ENCODE measurements around the gene SGCB. TPM values are rescaled to one million over a fixed set of nuclear protein-coding genes. Genes with fewer than 3 reads are reported as not detected.
A peak's percentile ranks its signal among the peaks of the same experiment; 100 is the strongest.

SGCB gene
- total and polyA plus RNA-seq, 3 experiments from 2014 or later, result 4.9 to 16.9 (median 15.3) TPM

- ChIA-PET CTCF (no interaction called here), POLR2A (no interaction called here)
- H3K36me3 Mint-ChIP-seq, result peaks cover 0 to 2% (median 0%) of the 10 kb centered on the region in 3 donors
- DNase-seq, result no peak
- H3K4me3 ChIP-seq (ENCODE audit: low read length), result no peak overlapping the region
- H3K27ac Mint-ChIP-seq, result no peak overlapping the region
- H3K9me3 Mint-ChIP-seq, result no peaks in the 10 kb centered on the region
- no peaks in the 10 kb centered on the region for H3K4me1 Mint-ChIP-seq
- peaks cover 7% of the 10 kb centered on the region for H3K27me3 ChIP-seq (ENCODE audit: insufficient read depth, low read length, poor library complexity, severe bottlenecking)
- H3K4me1 ChIP-seq (ENCODE audit: insufficient read depth, low read length), result no peaks in the 10 kb centered on the region
- no peak overlapping the region for H3K27ac ChIP-seq (ENCODE audit: low read depth, low read length)
- peaks cover 24 to 59% of the 10 kb centered on the region in 2 donors for H3K27me3 Mint-ChIP-seq
- H3K36me3 ChIP-seq (ENCODE audit: insufficient read depth, low read length), result no peaks in the 10 kb centered on the region
- no peak overlapping the region for H3K4me3 Mint-ChIP-seq
- no peaks in the 10 kb centered on the region for H3K9me3 ChIP-seq (ENCODE audit: low read length)
These were observed 6.9 kb upstream of the SGCB start for GRCh38 chr4:52045028-52045427.

GRCh38 chr4:52037689-52038102 lies 403 bp downstream of the SGCB start:
- Mint-ChIP-seq H3K27me3 (peaks cover 3 to 4% of the 10 kb centered on the region in 2 donors), H3K27ac (peak overlapping the region in 6 of 8 donors; percentile 41 to 82 (median 65)), H3K4me1 (peaks cover 26 to 39% (median 31%) of the 10 kb centered on the region in 3 donors), H3K4me3 (peak overlapping the region; percentile 80 to 98 (median 87)), H3K36me3 (peaks cover 0 to 4% (median 0%) of the 10 kb centered on the region in 3 donors), H3K9me3 (no peaks in the 10 kb centered on the region)
- POLR2A ChIA-PET, result interaction anchor here (0.7 to 1.5 kb wide), 2 partner anchors 194 to 195 kb away, joined by 3 to 5 read pairs; partner anchors contain the start of gene DCUN1D4
- no peaks in the 10 kb centered on the region for H3K9me3 ChIP-seq (ENCODE audit: low read length)
- no peaks in the 10 kb centered on the region for H3K36me3 ChIP-seq (ENCODE audit: insufficient read depth, low read length)
- peak in 2 of 5 donors; percentile 3 to 45 for DNase-seq
- peak overlapping the region; percentile 62 for H3K4me3 ChIP-seq (ENCODE audit: low read length)
- CTCF ChIA-PET, result interaction anchor here (1.9 to 2.1 kb wide), 2 partner anchors 12 to 206 kb away, joined by 7 to 8 read pairs; no protein-coding TSS in a partner anchor
- peaks cover 9% of the 10 kb centered on the region for H3K4me1 ChIP-seq (ENCODE audit: insufficient read depth, low read length)
- H3K27me3 ChIP-seq (ENCODE audit: insufficient read depth, low read length, poor library complexity, severe bottlenecking), result no peaks in the 10 kb centered on the region
- no peak overlapping the region for H3K27ac ChIP-seq (ENCODE audit: low read depth, low read length)

- H3K4me3 Mint-ChIP-seq, result peak overlapping the region; percentile 80 to 98 (median 87)
- ChIA-PET CTCF (interaction anchor here (1.9 kb wide), 1 partner anchor 205 kb away, joined by 7 read pairs; no protein-coding TSS in a partner anchor), POLR2A (interaction anchor here (0.7 kb wide), 1 partner anchor 1328 kb away, joined by 3 read pairs; no protein-coding TSS in a partner anchor)
- no peak for DNase-seq
- Histone ChIP-seq H3K36me3 (ENCODE audit: insufficient read depth, low read length) (no peaks in the 10 kb centered on the region), H3K4me1 (ENCODE audit: insufficient read depth, low read length) (peaks cover 9% of the 10 kb centered on the region), H3K4me3 (ENCODE audit: low read length) (peak overlapping the region; percentile 62), H3K9me3 (ENCODE audit: low read length) (no peaks in the 10 kb centered on the region), H3K27ac (ENCODE audit: low read depth, low read length) (no peak overlapping the region), H3K27me3 (ENCODE audit: insufficient read depth, low read length, poor library complexity, severe bottlenecking) (no peaks in the 10 kb centered on the region)
- peaks cover 0 to 9% (median 0%) of the 10 kb centered on the region in 3 donors for H3K36me3 Mint-ChIP-seq
- H3K9me3 Mint-ChIP-seq, result no peaks in the 10 kb centered on the region
- peak overlapping the region in 6 of 8 donors; percentile 39 to 82 (median 65) for H3K27ac Mint-ChIP-seq
- peaks cover 26 to 39% (median 31%) of the 10 kb centered on the region in 3 donors for H3K4me1 Mint-ChIP-seq
- H3K27me3 Mint-ChIP-seq, result peaks cover 0 to 3% of the 10 kb centered on the region in 2 donors
These were observed 1.1 kb downstream of the SGCB start for GRCh38 chr4:52036886-52037530.

GRCh38 chr4:52035190-52035589 lies 2.9 kb downstream of the SGCB start:
- no peak overlapping the region for H3K27ac Mint-ChIP-seq
- H3K36me3 Mint-ChIP-seq, result peaks cover 0 to 16% (median 2%) of the 10 kb centered on the region in 3 donors
- peaks cover 9% of the 10 kb centered on the region for H3K4me1 ChIP-seq (ENCODE audit: insufficient read depth, low read length)
- ChIA-PET POLR2A (no interaction called here), CTCF (interaction anchor here (1.4 kb wide), 1 partner anchor 9 kb away, joined by 3 read pairs; no protein-coding TSS in a partner anchor)
- H3K4me1 Mint-ChIP-seq, result peaks cover 26 to 39% (median 31%) of the 10 kb centered on the region in 3 donors
- no peaks in the 10 kb centered on the region for H3K27me3 ChIP-seq (ENCODE audit: insufficient read depth, low read length, poor library complexity, severe bottlenecking)
- no peaks in the 10 kb centered on the region for H3K9me3 ChIP-seq (ENCODE audit: low read length)
- no peaks in the 10 kb centered on the region for H3K9me3 Mint-ChIP-seq
- no peak overlapping the region for H3K4me3 ChIP-seq (ENCODE audit: low read length)
- DNase-seq, result no peak
- peaks cover 0 to 2% of the 10 kb centered on the region in 2 donors for H3K27me3 Mint-ChIP-seq
- no peak overlapping the region for H3K27ac ChIP-seq (ENCODE audit: low read depth, low read length)
- peak overlapping the region in 1 of 7 donors; percentile 98 for H3K4me3 Mint-ChIP-seq
- no peaks in the 10 kb centered on the region for H3K36me3 ChIP-seq (ENCODE audit: insufficient read depth, low read length)

DNA sequence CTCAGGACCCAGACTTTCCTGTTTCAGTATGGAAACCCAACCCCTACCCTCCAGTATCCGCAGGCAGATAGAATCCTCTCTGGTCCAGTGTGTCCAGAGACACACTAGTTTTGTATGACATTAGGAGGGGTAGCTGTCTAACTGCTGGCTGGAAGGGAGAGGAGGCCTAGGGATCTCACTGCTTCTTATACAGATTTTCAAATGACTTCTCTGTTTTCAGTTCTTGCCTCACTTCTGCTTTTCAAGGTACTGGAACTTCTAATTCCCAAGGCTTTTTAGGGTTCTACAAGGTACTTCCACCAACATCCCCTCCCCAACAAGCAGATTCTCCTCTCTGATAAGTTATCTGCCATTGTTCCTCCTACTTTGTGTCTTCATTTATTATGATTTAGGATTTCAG lies 6.1 kb downstream of the SGCB start:
- H3K4me1 Mint-ChIP-seq, result peaks cover 15 to 24% (median 18%) of the 10 kb centered on the region in 3 donors
- CTCF ChIA-PET, result no interaction called here
- DNase-seq, result no peak
- peaks cover 0 to 26% (median 9%) of the 10 kb centered on the region in 3 donors for H3K36me3 Mint-ChIP-seq
- Histone ChIP-seq H3K9me3 (ENCODE audit: low read length) (no peaks in the 10 kb centered on the region), H3K4me3 (ENCODE audit: low read length) (no peak overlapping the region), H3K27ac (ENCODE audit: low read depth, low read length) (no peak overlapping the region), H3K4me1 (ENCODE audit: insufficient read depth, low read length) (no peaks in the 10 kb centered on the region), H3K36me3 (ENCODE audit: insufficient read depth, low read length) (no peaks in the 10 kb centered on the region), H3K27me3 (ENCODE audit: insufficient read depth, low read length, poor library complexity, severe bottlenecking) (no peaks in the 10 kb centered on the region)
- POLR2A ChIA-PET, result no interaction called here
- no peak overlapping the region for H3K4me3 Mint-ChIP-seq
- H3K27ac Mint-ChIP-seq, result peak overlapping the region in 2 of 8 donors; percentile 18 to 31
- no peaks in the 10 kb centered on the region for H3K9me3 Mint-ChIP-seq
- H3K27me3 Mint-ChIP-seq, result no peaks in the 10 kb centered on the region

GRCh38 chr4:52028970-52029369 lies 9.1 kb downstream of the SGCB start:
- Histone ChIP-seq H3K4me1 (ENCODE audit: insufficient read depth, low read length) (no peaks in the 10 kb centered on the region), H3K27ac (ENCODE audit: low read depth, low read length) (no peak overlapping the region), H3K27me3 (ENCODE audit: insufficient read depth, low read length, poor library complexity, severe bottlenecking) (no peaks in the 10 kb centered on the region), H3K4me3 (ENCODE audit: low read length) (no peak overlapping the region), H3K9me3 (ENCODE audit: low read length) (no peaks in the 10 kb centered on the region), H3K36me3 (ENCODE audit: insufficient read depth, low read length) (no peaks in the 10 kb centered on the region)
- DNase-seq, result no peak
- H3K4me1 Mint-ChIP-seq, result no peaks in the 10 kb centered on the region
- CTCF ChIA-PET, result no interaction called here
- H3K36me3 Mint-ChIP-seq, result peaks cover 0 to 40% (median 14%) of the 10 kb centered on the region in 3 donors
- peaks cover 0 to 1% of the 10 kb centered on the region in 2 donors for H3K27me3 Mint-ChIP-seq
- H3K27ac Mint-ChIP-seq, result peak overlapping the region in 1 of 8 donors; percentile 39
- H3K9me3 Mint-ChIP-seq, result no peaks in the 10 kb centered on the region
- POLR2A ChIA-PET, result no interaction called here
- no peak overlapping the region for H3K4me3 Mint-ChIP-seq

- H3K9me3 ChIP-seq (ENCODE audit: low read length), result no peaks in the 10 kb centered on the region
- no peak for DNase-seq
- no peak within 1 kb of the TSS for H3K4me3 Mint-ChIP-seq
- no peak within 1 kb of the TSS for H3K27ac Mint-ChIP-seq
- no peaks in the 10 kb centered on the region for H3K9me3 Mint-ChIP-seq
- H3K36me3 Mint-ChIP-seq, result peaks cover 0 to 18% (median 10%) of the 10 kb centered on the region in 3 donors
- peaks cover 9% of the 10 kb centered on the region for H3K36me3 ChIP-seq (ENCODE audit: insufficient read depth, low read length)
- ChIA-PET POLR2A (no interaction called here), CTCF (no interaction called here)
- no peaks in the 10 kb centered on the region for H3K4me1 Mint-ChIP-seq
- no peaks in the 10 kb centered on the region for H3K27me3 ChIP-seq (ENCODE audit: insufficient read depth, low read length, poor library complexity, severe bottlenecking)
- H3K27ac ChIP-seq (ENCODE audit: low read depth, low read length), result no peak within 1 kb of the TSS
- no peak within 1 kb of the TSS for H3K4me3 ChIP-seq (ENCODE audit: low read length)
- H3K27me3 Mint-ChIP-seq, result peaks cover 0 to 1% of the 10 kb centered on the region in 2 donors
- no peaks in the 10 kb centered on the region for H3K4me1 ChIP-seq (ENCODE audit: insufficient read depth, low read length)
These were observed 18.0 kb downstream of the SGCB start, which contains the start of gene LRRC66 for GRCh38 chr4:52019936-52020657. Gene LRRC66, minus strand, starts transcription at chr4:52020363. Its CDS starts 2,750 bp downstream, at chr4:52017613.

GRCh38 chr4:52017814-52018213 lies 20.3 kb downstream of the SGCB start:
- no peaks in the 10 kb centered on the region for H3K9me3 ChIP-seq (ENCODE audit: low read length)
- Mint-ChIP-seq H3K27ac (no peak overlapping the region), H3K4me1 (no peaks in the 10 kb centered on the region), H3K9me3 (no peaks in the 10 kb centered on the region), H3K27me3 (no peaks in the 10 kb centered on the region), H3K4me3 (no peak overlapping the region), H3K36me3 (peaks cover 0 to 6% (median 4%) of the 10 kb centered on the region in 3 donors)
- no peaks in the 10 kb centered on the region for H3K27me3 ChIP-seq (ENCODE audit: insufficient read depth, low read length, poor library complexity, severe bottlenecking)
- CTCF ChIA-PET, result no interaction called here
- POLR2A ChIA-PET, result no interaction called here
- peaks cover 3% of the 10 kb centered on the region for H3K36me3 ChIP-seq (ENCODE audit: insufficient read depth, low read length)
- no peak overlapping the region for H3K4me3 ChIP-seq (ENCODE audit: low read length)
- no peak overlapping the region for H3K27ac ChIP-seq (ENCODE audit: low read depth, low read length)
- no peak for DNase-seq
- H3K4me1 ChIP-seq (ENCODE audit: insufficient read depth, low read length), result no peaks in the 10 kb centered on the region

All from CD8-positive, alpha-beta memory T cell (primary cell).